Suppressor macrophage treated with lipopolysaccharide for 4 hours (primary cell): ENCODE measurements around the gene KIAA0513.

Experiments used
- DNase-seq: peaks from one replicate; pipeline ENCODE4 v3.0.0-alpha.2; 2020

The KIAA0513 gene

DNA sequence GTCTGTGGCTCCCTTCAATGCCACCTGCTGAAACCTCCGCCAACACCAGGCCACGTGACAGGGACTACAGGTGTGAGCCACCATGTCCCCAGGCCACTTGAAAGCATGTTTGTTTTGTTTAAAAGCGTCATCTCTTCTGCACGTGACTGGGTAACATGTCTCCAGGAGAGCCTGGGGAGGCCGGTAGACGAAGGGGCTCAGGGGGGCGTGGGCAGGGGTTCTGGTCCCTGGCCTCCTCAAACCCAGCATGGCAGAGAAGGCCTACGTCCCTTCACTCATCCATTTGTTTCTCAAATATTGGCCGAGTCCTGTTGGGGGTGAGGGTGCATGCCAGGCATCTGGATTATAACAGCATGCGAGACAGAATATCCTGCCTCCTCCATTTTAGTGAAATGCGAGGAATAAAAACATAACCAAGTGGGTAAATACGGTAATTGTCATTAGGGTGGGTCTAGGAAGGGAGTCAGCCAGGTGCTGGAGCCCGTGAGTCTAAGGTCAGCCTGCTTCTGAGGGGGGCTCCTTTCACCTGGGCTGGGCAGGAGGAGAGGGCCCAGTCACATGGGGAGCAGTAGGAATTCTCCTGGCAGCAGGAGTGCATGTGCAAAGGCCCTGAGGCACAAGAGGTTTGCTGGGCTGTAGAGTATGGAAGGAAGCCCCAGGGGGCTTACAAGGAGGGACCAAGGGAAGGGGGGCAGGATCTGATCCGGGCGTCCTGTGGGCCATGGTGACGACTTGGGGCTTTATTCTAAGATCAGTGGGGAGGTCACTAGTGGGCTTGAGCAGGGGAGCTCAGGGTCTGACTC lies 111.4 kb downstream of the KIAA0513 start:
- DNase-seq: no peak

DNA sequence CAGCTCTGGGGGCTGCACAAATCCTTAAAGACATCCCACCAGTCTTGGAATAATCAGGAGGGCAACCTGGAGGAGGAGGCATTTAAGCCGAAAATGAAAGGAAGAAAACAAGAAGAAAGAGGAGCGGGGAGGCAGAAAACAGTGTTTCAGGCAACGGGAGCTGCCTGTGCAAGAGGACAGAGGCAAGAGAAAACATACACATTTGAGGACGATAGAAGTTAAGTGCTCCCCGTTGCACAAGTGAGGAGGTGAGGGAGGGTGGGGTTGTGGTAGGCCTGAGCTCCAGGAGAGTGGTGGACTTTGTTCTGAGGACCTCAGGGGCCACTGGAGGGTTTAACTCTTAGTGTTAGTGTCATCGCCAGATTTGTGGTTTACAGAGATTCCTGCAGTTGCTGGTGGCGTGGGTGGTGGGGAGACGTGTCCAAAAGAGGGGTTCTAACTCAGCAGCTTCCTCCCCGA lies 112.3 kb downstream of the KIAA0513 start:
- no peak for DNase-seq

DNA sequence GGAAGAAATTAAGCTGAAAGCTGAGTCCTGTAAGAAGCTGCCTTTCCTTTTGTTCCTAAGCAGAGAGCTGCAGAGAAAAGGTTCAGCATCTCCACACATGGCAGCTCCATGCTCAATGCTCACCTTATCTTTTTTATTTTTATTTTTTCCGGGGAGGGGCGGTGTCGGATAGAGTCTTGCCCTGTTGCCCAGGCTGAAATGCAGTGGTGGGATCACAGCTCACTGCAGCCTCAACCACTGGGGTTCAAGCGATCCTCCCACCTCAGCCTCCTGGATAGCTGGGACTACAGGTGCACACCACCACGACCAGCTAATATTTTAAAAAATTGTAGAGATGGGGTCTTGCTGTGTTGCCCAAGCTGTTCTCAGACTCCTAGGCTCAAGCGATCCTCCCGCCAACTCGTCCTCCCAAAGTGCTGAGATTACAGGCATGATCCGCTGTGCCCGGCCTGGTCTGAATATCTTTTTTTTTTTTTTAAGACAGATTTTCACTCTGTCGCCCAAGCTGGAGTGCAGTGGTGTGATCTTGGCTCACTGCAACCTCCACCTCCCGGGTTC lies 112.9 kb downstream of the KIAA0513 start:
- DNase-seq: no peak

DNA sequence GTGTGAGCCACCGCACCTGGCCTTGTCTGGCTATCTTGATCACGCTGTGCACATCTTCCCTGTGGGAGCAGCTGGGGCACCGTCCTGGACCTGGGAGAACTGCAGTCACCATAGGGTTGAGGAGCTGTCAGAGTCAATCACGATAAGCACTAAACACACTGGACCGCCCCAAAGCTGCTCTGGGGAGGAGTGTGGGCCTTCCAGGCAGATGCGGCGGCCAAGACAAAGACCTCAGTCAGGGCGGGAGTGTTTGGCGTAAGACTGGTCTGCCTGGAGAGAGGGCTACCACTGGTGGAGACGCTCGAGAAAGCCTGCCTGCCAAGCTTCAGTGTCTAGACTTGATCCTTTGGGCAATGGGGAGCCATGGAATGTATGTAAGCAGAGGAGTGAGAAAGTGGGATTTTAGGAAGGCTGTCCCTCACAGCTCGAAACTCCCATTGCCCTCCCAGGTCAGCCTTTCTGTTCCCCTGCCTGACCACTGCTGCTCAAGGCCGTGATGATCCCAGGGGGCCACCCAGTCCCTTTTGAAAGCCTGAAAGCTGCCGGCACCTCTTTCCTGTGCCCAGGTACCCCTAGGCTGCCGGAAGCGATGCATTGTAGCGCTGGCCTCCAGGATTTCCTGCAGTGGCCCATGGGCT lies 114.0 kb downstream of the KIAA0513 start:
- no peak for DNase-seq

DNA sequence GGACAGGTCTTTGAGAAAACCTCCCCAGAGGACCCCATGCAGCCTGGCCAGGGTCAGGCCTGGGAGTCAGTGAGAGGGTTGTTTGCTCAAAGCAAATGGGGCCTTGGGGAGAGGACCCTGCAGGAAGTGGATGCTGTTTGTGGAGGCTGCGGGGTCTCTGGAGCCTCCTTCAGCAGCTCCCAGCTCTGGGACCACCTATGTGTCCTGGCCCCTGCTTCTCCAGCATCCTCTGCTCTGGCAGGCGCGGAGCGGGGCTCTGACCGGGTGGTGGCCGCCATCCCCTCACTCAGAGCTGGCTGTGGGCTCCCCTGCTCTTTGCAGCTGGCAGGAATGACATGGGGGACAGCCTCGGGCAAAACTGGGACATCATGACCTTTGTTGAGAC lies 114.5 kb downstream of the KIAA0513 start:
- DNase-seq: no peak

DNA sequence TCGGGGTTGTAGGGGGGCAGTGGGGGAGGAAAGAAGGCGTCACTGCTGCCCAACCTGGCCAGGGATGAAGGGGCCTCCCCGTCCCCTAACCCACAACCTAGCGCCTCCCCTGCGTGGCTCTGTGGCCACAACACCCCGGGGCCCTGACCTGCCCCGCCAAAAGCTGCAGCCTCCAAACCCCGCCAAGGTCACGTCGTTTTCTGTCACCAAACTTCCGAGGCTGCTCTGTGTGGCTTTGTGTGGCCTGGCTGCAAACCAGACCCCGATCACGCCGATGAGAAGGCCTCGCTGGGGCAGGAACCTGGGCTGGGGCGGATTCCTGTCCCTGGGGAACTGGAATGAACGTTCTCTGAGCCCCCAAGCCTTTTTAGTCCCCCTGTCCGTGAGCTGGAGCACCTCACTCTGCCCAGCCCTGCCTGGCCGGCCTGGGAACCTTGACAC lies 115.2 kb downstream of the KIAA0513 start:
- no peak for DNase-seq
